Activated CD4-positive, alpha-beta T cell treated with anti-CD3 and anti-CD28 coated beads, Interleukin-2, Interleukin-6, amounts not matched to agents 100 ng/mL and 50 ng/mL, durations not matched to agents 16 hours and 8 hours (primary cell): ENCODE results near the gene CDH4.

Source experiments
- DNase-seq: peaks from one replicate; pipeline ENCODE4 v3.0.0-alpha.2; 2020

The CDH4 gene

DNA sequence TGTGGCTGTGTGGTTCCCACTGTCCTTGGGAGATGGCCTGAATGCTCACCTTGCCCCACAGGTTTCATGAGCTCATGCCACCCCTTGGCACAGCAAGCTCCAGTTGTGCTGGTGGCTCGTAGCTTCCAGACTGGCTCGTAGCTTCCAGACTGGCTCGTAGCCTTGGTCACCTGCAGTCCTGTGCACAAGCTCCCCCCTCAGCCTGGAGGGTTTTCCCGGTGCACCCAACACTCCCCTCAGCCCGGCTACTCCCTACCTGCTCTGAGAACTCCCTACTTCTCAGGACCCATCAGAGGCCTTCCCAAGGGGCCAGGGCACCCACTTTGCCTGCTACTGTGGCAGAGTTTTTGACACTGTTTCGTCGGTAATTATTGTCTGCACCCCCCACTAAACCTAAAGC is 528.0 kb downstream of the CDH4 start:
- no peak for DNase-seq

DNA sequence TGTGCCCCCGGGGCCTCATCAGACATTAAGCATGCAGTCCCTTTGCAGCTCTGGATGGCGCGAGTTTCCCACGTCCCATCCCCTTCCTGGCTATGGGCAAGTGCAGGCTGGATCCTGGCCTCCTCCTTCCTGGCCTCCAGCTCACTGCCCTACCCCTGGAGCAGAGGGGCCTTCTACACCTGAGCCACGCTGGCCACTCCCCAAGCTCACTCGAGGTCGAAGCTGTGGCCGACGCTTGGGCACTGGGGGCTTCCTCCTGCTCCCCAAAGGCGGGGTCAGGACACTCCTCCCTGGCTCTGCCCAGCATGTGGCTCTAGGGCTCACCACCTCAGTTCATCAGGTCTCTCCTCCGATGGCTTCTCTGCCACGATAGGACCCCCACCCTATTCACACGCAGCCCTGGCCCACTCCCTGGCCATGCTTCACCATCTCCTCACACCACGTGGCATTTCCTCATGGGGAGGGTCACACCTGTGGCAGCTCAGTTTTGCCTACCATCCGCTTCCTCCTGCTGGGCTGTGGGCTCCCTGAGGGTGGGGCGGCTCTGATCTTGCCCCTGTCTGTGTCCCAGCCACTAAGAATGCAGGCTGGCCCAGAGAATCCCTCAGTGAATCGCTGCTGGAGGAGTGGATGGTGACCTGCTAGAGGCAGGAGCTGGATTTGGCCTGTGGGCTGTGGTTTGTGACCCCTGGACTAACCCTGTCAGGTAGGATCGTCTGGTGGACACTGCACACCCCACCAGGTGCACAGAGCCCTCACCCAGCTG is 532.9 kb downstream of the CDH4 start:
- DNase-seq = no peak

DNA sequence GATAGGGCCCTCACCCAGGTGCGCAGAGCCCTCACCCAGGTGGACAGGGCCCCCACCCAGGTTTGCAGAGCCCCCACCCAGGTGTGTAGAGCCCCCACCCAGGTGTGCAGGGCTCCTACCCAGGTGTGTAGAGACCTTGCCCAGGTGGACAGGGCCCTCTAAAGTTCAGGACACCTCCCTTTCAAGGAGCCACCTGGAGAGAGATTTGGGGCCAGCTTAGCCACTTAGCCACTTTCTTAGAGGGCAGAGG is 533.4 kb downstream of the CDH4 start:
- no peak for DNase-seq

DNA sequence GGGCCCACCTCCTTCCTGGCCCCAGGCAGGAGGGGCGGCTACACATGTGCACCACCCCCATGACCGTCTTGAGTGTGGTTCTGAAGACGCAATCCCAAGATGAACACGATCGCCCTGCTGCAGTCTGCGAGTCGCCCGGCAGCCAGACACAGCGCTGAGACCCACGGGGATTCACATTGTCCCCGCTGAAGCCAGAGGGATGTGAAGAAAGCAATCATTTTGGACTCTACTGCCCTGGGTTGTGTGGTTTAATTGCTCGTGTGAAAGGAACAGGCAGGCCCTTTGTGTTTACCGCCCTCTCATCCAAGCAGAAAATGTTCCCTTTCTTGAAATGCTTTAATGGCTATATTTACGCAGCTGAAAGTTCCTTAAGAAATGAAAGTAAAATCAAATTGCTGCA is 534.2 kb downstream of the CDH4 start:
- no peak for DNase-seq

- no peak for DNase-seq
Measured at GRCh38 chr20:61788343-61788742, 536.3 kb downstream of the CDH4 start.

DNA sequence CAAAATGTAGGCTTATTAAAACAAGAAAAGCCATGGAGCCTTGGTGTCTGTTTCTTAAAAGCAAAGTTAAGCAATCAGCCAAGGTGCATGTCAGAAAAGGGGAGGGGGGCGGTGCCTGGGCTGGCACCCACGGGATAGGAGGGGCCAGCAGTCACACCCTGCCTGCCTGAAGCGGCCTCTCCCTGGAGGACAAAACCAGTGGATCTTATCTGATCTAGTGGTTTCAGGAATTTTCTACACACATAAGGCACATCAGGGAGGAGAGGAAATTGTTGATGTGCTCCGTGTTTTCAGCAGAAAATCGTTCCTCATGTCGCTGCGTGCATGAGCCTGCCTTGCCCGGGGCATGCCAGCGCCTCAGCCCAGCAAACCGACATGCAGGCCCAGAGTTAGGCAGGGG is 537.3 kb downstream of the CDH4 start:
- no peak for DNase-seq

GRCh38 chr20:61790116-61790827 is 538.2 kb downstream of the CDH4 start:
- DNase-seq = no peak

GRCh38 chr20:61791995-61792394 is 539.9 kb downstream of the CDH4 start:
- no peak for DNase-seq

- no peak for DNase-seq
Measured at GRCh38 chr20:61795669-61796630, 543.9 kb downstream of the CDH4 start.

DNA sequence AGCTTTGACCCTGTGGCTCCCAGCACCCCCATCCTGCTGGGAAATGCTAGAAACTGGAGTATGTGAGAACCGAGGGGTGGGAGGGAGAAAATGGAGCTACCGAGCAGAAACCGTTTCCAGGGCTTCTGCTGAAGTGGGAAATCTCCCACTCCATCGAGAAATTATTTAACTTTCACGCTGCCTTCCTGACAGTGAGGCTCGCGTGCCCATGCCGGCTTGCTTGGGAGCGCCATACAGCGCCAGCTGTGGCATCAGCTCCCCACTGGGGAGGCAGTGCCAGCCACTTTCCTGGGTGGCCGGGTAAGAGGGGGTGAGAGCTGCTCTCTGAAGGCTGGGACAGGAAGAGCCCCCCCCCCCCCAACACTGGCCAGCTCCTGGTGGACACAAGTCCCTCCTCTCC is 544.7 kb downstream of the CDH4 start:
- no peak for DNase-seq

DNA sequence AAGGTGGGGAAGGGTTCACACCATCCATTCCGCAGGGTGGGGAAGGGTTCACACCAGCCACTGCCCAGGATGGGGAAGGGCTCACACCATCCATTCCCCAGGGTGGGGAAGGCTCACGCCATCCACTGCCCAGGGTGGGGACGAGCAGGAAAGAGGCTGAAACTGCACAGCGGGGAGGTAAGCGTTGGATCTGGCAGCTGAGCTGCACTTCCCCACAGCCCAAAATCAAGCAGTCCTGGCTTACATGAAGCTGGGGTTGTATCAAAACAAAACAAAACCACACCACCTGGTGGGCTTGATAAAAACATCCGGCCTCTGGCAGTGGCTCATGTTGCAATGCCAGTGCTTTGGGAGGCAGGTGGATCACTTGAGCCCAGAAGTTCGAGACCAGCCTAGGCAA is 545.1 kb downstream of the CDH4 start:
- no peak for DNase-seq

DNA sequence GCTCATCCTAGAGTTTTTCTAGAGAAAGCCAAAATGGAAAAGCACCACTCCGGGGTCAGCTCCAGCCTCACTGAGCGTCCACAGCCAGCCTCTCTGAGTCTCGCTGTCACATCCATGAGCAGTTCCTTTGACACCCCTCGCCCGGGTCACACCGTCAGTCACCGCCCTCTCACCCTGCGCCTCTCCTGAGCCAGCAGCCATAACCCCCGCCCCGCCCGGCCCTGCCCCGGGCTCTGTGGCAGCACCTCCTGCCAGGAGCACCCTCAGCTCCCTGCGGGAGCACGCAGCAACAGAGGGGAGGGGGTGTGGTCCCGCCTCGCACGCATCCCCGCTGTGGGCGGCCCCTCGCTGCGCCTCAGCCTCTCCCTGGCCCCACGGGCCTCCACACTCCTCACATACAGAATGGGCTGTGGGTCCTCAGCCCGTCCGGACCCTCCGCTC is 545.9 kb downstream of the CDH4 start:
- no peak for DNase-seq

DNA sequence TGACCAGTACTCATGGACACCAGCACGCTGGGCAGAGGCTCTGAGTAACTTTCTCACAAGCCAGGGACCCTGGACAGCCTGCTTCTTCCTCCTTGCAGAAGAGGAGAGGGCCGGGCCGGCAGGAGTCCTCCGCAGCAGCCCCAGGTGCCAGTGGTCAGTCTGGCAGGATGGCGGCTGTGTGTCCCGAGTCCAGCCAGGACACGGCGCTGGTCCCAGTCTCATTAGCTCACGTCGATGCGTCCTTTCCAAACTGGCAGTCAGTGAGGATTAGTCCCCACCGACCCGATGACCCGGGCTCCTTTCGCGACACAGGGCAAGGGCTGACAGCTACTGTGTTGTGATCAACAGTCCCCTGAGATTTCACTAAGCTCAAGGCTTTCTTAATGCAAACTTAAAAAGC is 546.6 kb downstream of the CDH4 start:
- no peak for DNase-seq

DNA sequence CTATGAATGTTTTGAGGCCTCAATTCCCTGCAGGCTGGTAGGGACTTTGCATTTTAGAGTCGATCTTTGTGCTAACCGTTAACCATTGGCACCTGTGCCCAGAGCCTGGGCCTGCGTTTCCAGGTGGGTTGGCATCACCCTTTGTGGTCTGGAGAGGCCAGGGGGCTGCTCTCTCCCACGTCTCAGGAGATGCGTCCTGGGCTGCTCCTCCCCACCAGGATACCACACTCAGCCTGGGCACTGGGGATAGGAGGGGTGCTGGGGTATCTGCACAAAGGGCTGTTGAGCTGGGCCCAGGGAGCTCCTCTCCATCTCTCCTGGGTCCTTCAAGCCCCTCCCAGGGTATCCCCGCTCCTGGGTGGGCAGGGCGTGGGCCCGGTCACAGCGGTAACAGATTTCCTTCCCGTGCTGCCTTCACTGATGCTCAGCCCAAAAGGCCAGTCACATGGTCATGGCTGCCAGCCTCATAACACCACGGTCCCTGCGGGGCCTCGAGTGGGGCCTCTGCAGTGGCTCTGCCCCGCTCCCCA is 547.4 kb downstream of the CDH4 start:
- no peak for DNase-seq

DNA sequence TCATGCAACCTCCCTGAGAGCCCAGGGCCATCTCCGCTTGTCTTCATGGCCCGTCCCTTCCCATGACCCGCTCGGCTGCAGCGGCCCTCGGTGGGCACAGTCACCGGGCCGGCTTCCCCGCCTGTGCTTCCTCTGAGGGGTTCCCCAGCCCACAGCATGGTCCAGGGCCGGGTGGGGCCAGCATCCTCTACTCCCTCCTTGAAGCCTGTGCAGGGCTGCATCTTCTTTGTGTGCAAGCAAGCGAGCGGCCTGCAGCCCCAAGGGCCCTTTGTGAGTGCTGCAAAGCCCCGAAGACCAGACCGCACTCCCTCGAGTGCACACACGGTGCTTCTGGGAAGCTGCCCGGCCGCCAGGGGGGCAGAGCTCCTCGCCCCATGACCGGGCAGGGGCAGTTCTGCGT is 547.9 kb downstream of the CDH4 start:
- DNase-seq = no peak

DNA sequence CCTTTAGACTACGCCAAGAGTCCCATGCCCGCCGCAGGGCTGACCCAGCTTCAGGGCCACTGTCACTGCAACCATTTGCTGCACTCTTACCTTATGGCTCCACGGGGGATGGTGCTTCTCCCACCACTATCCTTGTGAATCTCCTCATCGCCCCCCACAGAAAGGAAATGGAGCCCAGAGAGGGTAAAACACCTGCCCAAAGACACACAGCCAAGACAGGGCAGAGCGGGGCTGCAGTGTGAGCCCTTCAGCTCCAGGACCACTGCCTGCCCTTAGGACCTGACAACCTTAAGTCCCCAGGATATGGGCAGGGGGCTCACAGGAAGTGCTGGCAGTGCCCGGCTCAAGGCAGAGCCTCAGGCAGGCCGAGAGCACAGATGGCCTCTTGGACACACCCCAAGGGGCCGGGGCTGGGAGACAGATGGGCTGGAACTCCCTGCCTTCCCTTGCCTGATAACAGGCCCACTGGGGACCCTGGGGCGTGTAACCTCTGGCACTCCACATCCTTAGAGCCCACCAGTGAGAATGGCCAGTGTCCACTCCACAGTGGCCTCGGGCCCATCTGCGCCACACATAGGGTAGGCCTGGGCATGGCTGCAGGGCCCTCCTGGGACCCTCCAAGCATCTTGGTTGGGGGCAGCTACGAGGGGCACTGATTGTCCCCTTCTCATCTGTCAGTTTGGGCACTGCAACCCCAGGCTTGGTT is 548.5 kb downstream of the CDH4 start:
- DNase-seq = no peak

- DNase-seq = no peak
Measured at GRCh38 chr20:61801065-61801360, 549.0 kb downstream of the CDH4 start.

DNA sequence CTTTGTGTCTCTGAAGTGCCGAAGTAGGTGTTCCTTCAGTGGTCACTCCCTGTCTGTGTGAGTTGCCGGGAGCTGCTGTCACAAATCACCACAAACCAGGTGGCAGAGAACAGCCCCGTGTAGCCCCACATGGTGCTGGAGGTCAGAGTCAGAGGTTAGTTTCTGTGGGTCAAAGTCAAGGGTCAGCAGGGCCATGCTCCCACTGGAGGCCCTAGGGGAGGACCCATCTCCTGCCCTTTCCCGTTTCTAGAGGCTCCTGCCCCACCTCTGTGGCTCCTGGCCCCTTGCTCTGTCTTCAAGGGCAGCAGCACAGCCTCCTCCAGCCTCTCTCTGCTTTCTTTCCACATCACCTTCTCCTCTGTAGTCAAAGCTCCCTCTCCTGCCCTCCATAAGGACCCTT is 549.4 kb downstream of the CDH4 start:
- no peak for DNase-seq

DNA sequence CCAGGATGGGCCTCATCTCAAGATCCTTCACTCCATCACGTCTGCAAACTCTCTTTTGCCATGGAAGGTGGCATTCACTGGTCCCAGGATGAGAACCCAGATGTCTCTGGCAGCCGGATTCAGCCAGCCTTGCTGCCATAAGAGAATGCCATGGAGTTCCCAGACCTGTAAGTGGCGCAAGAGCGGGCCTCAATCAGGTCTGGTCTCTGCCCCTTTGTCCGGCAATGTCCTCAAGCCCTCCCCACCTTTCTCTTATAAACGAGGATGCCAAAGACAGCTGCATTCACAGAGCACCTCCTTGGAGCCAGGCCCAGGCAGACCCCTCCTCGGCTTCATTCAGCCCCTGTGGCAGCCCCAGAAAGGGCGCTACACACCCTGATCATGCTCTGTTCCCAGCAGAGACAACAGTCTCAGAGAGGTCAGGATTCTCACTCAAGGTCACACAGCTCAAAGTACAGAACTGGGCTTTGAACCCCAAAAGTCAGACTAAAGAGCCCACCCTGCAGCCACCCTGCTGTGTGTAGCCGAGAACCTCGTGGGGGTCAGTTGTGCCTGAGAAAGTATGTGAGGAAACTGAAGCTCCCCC is 549.9 kb downstream of the CDH4 start:
- DNase-seq = no peak

- DNase-seq = no peak
Measured at GRCh38 chr20:61802721-61803311, 550.8 kb downstream of the CDH4 start.

- no peak for DNase-seq
Measured at GRCh38 chr20:61803416-61803914, 551.4 kb downstream of the CDH4 start.
